SKM-1 (cell line): ENCODE results near the gene INSIG1.

Experiments
- DNase-seq: peaks from one replicate; lab custom pipeline; 2025; ENCODE audit not compliant: unreplicated experiment; lab: John Stamatoyannopoulos, UW

Gene INSIG1

GRCh38 chr7:155284496-155285274 lies 13.0 kb upstream of the INSIG1 start:
- DNase-seq, result no peak

GRCh38 chr7:155285423-155285822 lies 12.3 kb upstream of the INSIG1 start:
- no peak for DNase-seq

- no peak for DNase-seq
These were observed 11.8 kb upstream of the INSIG1 start for GRCh38 chr7:155285833-155286232.

GRCh38 chr7:155286686-155287085 lies 11.0 kb upstream of the INSIG1 start:
- DNase-seq, result no peak

GRCh38 chr7:155287284-155287935 lies 10.3 kb upstream of the INSIG1 start:
- no peak for DNase-seq

GRCh38 chr7:155288055-155288454 lies 9.6 kb upstream of the INSIG1 start:
- DNase-seq, result no peak

- DNase-seq, result no peak
These were observed 8.6 kb upstream of the INSIG1 start for GRCh38 chr7:155289107-155289506.

GRCh38 chr7:155289949-155290501 lies 7.7 kb upstream of the INSIG1 start:
- DNase-seq, result no peak

GRCh38 chr7:155291045-155291530 lies 6.6 kb upstream of the INSIG1 start:
- no peak for DNase-seq

- no peak for DNase-seq
These were observed 5.9 kb upstream of the INSIG1 start for GRCh38 chr7:155291729-155292128.

GRCh38 chr7:155292680-155293226 lies 4.9 kb upstream of the INSIG1 start:
- no peak for DNase-seq

GRCh38 chr7:155293721-155294510 lies 3.8 kb upstream of the INSIG1 start:
- no peak for DNase-seq

- no peak for DNase-seq
These were observed 3.2 kb upstream of the INSIG1 start for GRCh38 chr7:155294511-155294778.

GRCh38 chr7:155295511-155295910 lies 2.2 kb upstream of the INSIG1 start:
- no peak for DNase-seq

- DNase-seq, result no peak
These were observed 1.5 kb upstream of the INSIG1 start for GRCh38 chr7:155296006-155296787.

- no peak for DNase-seq
These were observed 726 bp upstream of the INSIG1 start for GRCh38 chr7:155296788-155297516.

GRCh38 chr7:155298288-155298833 lies 683 bp downstream of the INSIG1 start:
- no peak for DNase-seq

- peak; percentile 70 for DNase-seq
These were observed 1.3 kb downstream of the INSIG1 start for GRCh38 chr7:155298834-155299534.
